H9 (cell line): ENCODE measurements around the gene PGAP6. TPM values are rescaled to one million over a fixed set of nuclear protein-coding genes. Genes with fewer than 3 reads are reported as not detected.

Experiments
- DNase-seq: peaks from one replicate; pipeline ENCODE4 v3.0.0-alpha.2; 2017
- H2AFZ ChIP-seq: one replicate; pipeline ENCODE4 v1.6.1; 2013; ENCODE audit warnings: mild to moderate bottlenecking, low read length, control low read depth, moderate library complexity
- H2AK5ac ChIP-seq: 2 replicates; pipeline ENCODE4 v1.6.1; 2013; ENCODE audit warnings: low read length, control low read depth, mixed read lengths; ENCODE audit not compliant: insufficient read length
- H2BK120ac ChIP-seq: one replicate; pipeline ENCODE4 v1.6.1; 2013; ENCODE audit warnings: low read depth, mild to moderate bottlenecking, low read length, control low read depth, inconsistent platforms; ENCODE audit not compliant: poor library complexity, severe bottlenecking
- H2BK12ac ChIP-seq: 2 replicates; pipeline ENCODE4 v1.6.1; 2013; ENCODE audit warnings: low read length, control low read depth, mixed read lengths, low read depth; ENCODE audit not compliant: insufficient read length
- H2BK15ac ChIP-seq: 2 replicates; pipeline ENCODE4 v1.6.1; 2013; ENCODE audit warnings: low read depth, low read length, control low read depth
- H2BK20ac ChIP-seq: one replicate; pipeline ENCODE4 v1.6.1; 2013; ENCODE audit warnings: low read depth, mild to moderate bottlenecking, low read length, control low read depth, inconsistent platforms; ENCODE audit not compliant: poor library complexity, severe bottlenecking
- H2BK5ac ChIP-seq: 2 replicates; pipeline ENCODE4 v1.6.1; 2013; ENCODE audit warnings: low read length, control low read depth, mixed read lengths; ENCODE audit not compliant: insufficient read length
- H3K14ac ChIP-seq: 2 replicates; pipeline ENCODE4 v1.6.1; 2013; ENCODE audit warnings: low read length, control low read depth; ENCODE audit not compliant: insufficient read depth
- H3K18ac ChIP-seq: 2 replicates; pipeline ENCODE4 v1.6.1; 2013; ENCODE audit warnings: low read depth, mild to moderate bottlenecking, mixed read lengths, low read length, control low read depth; ENCODE audit not compliant: insufficient read length
- H3K23ac ChIP-seq: 2 replicates; pipeline ENCODE4 v1.6.1; 2013; ENCODE audit warnings: low read length, control low read depth, mixed read lengths, low read depth; ENCODE audit not compliant: insufficient read length
- H3K23me2 ChIP-seq: 2 replicates; pipeline ENCODE4 v1.6.1; 2013; ENCODE audit warnings: low read depth, mild to moderate bottlenecking, mixed read lengths, low read length, control low read depth; ENCODE audit not compliant: insufficient read length, poor library complexity, severe bottlenecking
- H3K27ac ChIP-seq: 2 replicates; pipeline ENCODE4 v1.5.1; 2013; ENCODE audit warnings: low read length, control low read depth, mixed read lengths, low read depth; ENCODE audit not compliant: insufficient read length
- H3K27me3 ChIP-seq: 2 replicates; pipeline ENCODE4 v1.6.1; 2013; ENCODE audit warnings: low read length, control low read depth, inconsistent platforms; ENCODE audit not compliant: insufficient read depth
- H3K4ac ChIP-seq: 2 replicates; pipeline ENCODE4 v1.6.1; 2013; ENCODE audit warnings: low read depth, mild to moderate bottlenecking, control low read depth, inconsistent platforms, low read length, moderate library complexity
- H3K4me1 ChIP-seq: 2 replicates; pipeline ENCODE4 v1.6.1; 2013; ENCODE audit warnings: low read length, control low read depth, inconsistent platforms; ENCODE audit not compliant: insufficient read depth
- H3K4me2 ChIP-seq: 2 replicates; pipeline ENCODE4 v1.6.1; 2013; ENCODE audit warnings: low read length, control low read depth, mixed read lengths; ENCODE audit not compliant: insufficient read length, insufficient read depth
- H3K56ac ChIP-seq: 2 replicates; pipeline ENCODE4 v1.6.1; 2013; ENCODE audit warnings: low read depth, mild to moderate bottlenecking, mixed read lengths, low read length, control low read depth; ENCODE audit not compliant: insufficient read length
- H3K79me1 ChIP-seq: 2 replicates; pipeline ENCODE4 v1.6.1; 2013; ENCODE audit warnings: low read depth, mild to moderate bottlenecking, moderate library complexity, low read length, control low read depth, inconsistent platforms; ENCODE audit not compliant: insufficient read depth, poor library complexity, severe bottlenecking
- H3K79me2 ChIP-seq: 2 replicates; pipeline ENCODE4 v1.6.1; 2013; ENCODE audit warnings: low read length, control low read depth, inconsistent platforms; ENCODE audit not compliant: insufficient read depth
- H3K9ac ChIP-seq: 2 replicates; pipeline ENCODE4 v1.6.1; 2013; ENCODE audit warnings: low read length, control low read depth, mixed read lengths; ENCODE audit not compliant: insufficient read length; ENCODE audit errors: extremely low read depth
- H3K9me3 ChIP-seq: one replicate; pipeline ENCODE4 v1.6.1; 2013; ENCODE audit warnings: low read depth, low read length, inconsistent platforms; ENCODE audit not compliant: control insufficient read depth
- H3T11ph ChIP-seq: one replicate; pipeline ENCODE4 v1.6.1; 2013; ENCODE audit warnings: mild to moderate bottlenecking, low read length, control low read depth, inconsistent platforms
- H4K20me1 ChIP-seq: one replicate; pipeline ENCODE4 v1.6.1; 2013; ENCODE audit not compliant: control insufficient read depth, insufficient read length, insufficient read depth
- H4K5ac ChIP-seq: 2 replicates; pipeline ENCODE4 v1.6.1; 2013; ENCODE audit warnings: low read depth, mild to moderate bottlenecking, mixed read lengths, low read length, control low read depth; ENCODE audit not compliant: insufficient read length
- H4K8ac ChIP-seq: replicated peaks from 2 replicates; pipeline ENCODE4 v1.6.1; 2013; ENCODE audit warnings: low read length, control low read depth, mixed read lengths, low read depth; ENCODE audit not compliant: insufficient read length
- H4K91ac ChIP-seq: 2 replicates; pipeline ENCODE4 v1.6.1; 2013; ENCODE audit warnings: low read depth, mild to moderate bottlenecking, moderate library complexity, mixed read lengths, low read length, control low read depth; ENCODE audit not compliant: insufficient read length
- H3K27ac Mint-ChIP-seq, 3 experiments: 2 replicates in 2 of 3; 3 replicates in 1 of 3; pipeline ENCODE4 v1.8.0; 2020 to 2021; ENCODE audit warnings: mixed read lengths in 3 of 3, mild to moderate bottlenecking in 1 of 3, moderate library complexity in 1 of 3
- H3K27me3 Mint-ChIP-seq: 2 replicates; pipeline ENCODE4 v1.8.0; 2021; ENCODE audit warnings: low read depth, mild to moderate bottlenecking, moderate library complexity, mixed read lengths
- H3K36me3 Mint-ChIP-seq, 3 experiments: 2 replicates in 2 of 3; 3 replicates in 1 of 3; pipeline ENCODE4 v1.8.0; 2020 to 2021; ENCODE audit warnings: low read depth in 3 of 3, mixed read lengths in 3 of 3; ENCODE audit not compliant: insufficient read depth in 1 of 3
- H3K4me1 Mint-ChIP-seq, 2 experiments: 2 replicates each; pipeline ENCODE4 v1.8.0; 2020; ENCODE audit warnings: mixed read lengths in 2 of 2
- H3K4me3 Mint-ChIP-seq, 2 experiments: 2 replicates in 1 of 2; 3 replicates in 1 of 2; pipeline ENCODE4 v1.8.0; 2020 to 2021; ENCODE audit warnings: mild to moderate bottlenecking in 2 of 2, mixed read lengths in 2 of 2, moderate library complexity in 1 of 2
- H3K9me3 Mint-ChIP-seq, 2 experiments: 2 replicates in 1 of 2; 3 replicates in 1 of 2; pipeline ENCODE4 v1.8.0; 2020; ENCODE audit warnings: mild to moderate bottlenecking in 2 of 2, mixed read lengths in 2 of 2, moderate library complexity in 1 of 2
- CTCF ChIP-seq: fragments of 200-600 bp; sonication (generic); conservative IDR thresholded peaks from 3 replicates; pipeline ENCODE4 v1.8.0; 2021; ENCODE audit warnings: antibody characterized with exemption, mild to moderate bottlenecking
- WGBS: extraction: QIAGEN DNeasy Blood & Tissue Kit; methylation state at CpG from one replicate; pipeline ENCODE4 v1.1.7; 2013; ENCODE audit warnings: missing lambda C conversion rate, low lambda C conversion rate, mixed read lengths; ENCODE audit not compliant: insufficient read length; ENCODE audit errors: extremely low coverage; 5-methylcytosine and 5-hydroxymethylcytosine counted together
- total RNA-seq: library from RNA; stranded (reverse); gene quantifications from 2 replicates; pipeline ENCODE4 v1.2.1, GENCODE V29; 2021

PGAP6 gene
- total RNA-seq, 1 experiment from 2014 or later: 111 TPM

- Histone ChIP-seq H4K8ac (no peak overlapping the region), H2AK5ac (no peak overlapping the region), H3K23ac (no peak overlapping the region), H3K9me3 (no peaks in the 10 kb centered on the region), H4K91ac (no peak overlapping the region), H3K14ac (no peak overlapping the region), H3K4me1 (no peaks in the 10 kb centered on the region; the same call in 1 of the 2 replicates), H2BK120ac (no peak overlapping the region), H2BK20ac (no peak overlapping the region), H3K56ac (no peak overlapping the region), H3K4ac (no peak overlapping the region), H2AFZ (no peak overlapping the region), H2BK5ac (no peak overlapping the region), H3K18ac (no peak overlapping the region), H4K20me1 (no peaks in the 10 kb centered on the region), H3T11ph (no peak overlapping the region), H2BK15ac (no peak overlapping the region), H3K23me2 (no peaks in the 10 kb centered on the region), H2BK12ac (no peak overlapping the region), H4K5ac (no peak overlapping the region), H3K4me2 (no peak overlapping the region), H3K9ac (no peak overlapping the region), H3K79me2 (peaks cover 39% of the 10 kb centered on the region; the same call in 1 of the 2 replicates), H3K79me1 (peaks cover 7% of the 10 kb centered on the region), H3K27ac (no peak overlapping the region), H3K27me3 (no peaks in the 10 kb centered on the region)
- H3K27ac Mint-ChIP-seq: no peak overlapping the region
- WGBS: no CpG with 5 or more reads among the region's 11 CpGs
- no peaks in the 10 kb centered on the region for H3K9me3 Mint-ChIP-seq
- no peak overlapping the region; a peak in 1 of 5 replicates for H3K4me3 Mint-ChIP-seq
- DNase-seq: no peak
- no peaks in the 10 kb centered on the region for H3K27me3 Mint-ChIP-seq
- H3K4me1 Mint-ChIP-seq: peaks cover 13 to 17% of the 10 kb centered on the region in 2 experiments
- peaks cover 44 to 73% (median 50%) of the 10 kb centered on the region in 3 experiments for H3K36me3 Mint-ChIP-seq
- no peak for TF ChIP-seq CTCF
These were observed 36.0 kb downstream of the PGAP6 start for GRCh38 chr16:345772-346171.
